Measurements from ENCODE around the gene SLC31A2.
"Not testable (repeated sequence)": the region's sequence is repeated elsewhere in the genome, so short reads cannot be mapped to it uniquely, and the experiment has no call there.

Gene SLC31A2

GRCh38 chr9:113137196-113138168 lies 13.3 kb upstream of the SLC31A2 start:
- H3K9me3 ChIP-seq (ENCODE audit: control insufficient read depth in 1 of 2, low read length in 2 of 2) = no peaks in the 10 kb centered on the region
- H3K27me3 ChIP-seq (ENCODE audit: low read depth, low read length) = no peaks in the 10 kb centered on the region
- no peaks in the 10 kb centered on the region for H3K36me3 ChIP-seq (ENCODE audit: control insufficient read depth in 1 of 2, insufficient read depth in 2 of 2, low read length in 2 of 2)
- no peaks in the 10 kb centered on the region for H3K4me1 ChIP-seq (ENCODE audit: control insufficient read depth in 1 of 2, insufficient read depth in 2 of 2, low read length in 2 of 2)
- H3K27ac ChIP-seq (ENCODE audit: low read length) = no peak overlapping the region
- no peak overlapping the region for H3K4me3 ChIP-seq (ENCODE audit: low read depth in 1 of 2, low read length in 2 of 2)

- Histone ChIP-seq H3K4me1 (ENCODE audit: control insufficient read depth in 1 of 2, insufficient read depth in 2 of 2, low read length in 2 of 2) (no peaks in the 10 kb centered on the region), H3K9me3 (ENCODE audit: control insufficient read depth in 1 of 2, low read length in 2 of 2) (no peaks in the 10 kb centered on the region), H3K36me3 (ENCODE audit: control insufficient read depth in 1 of 2, insufficient read depth in 2 of 2, low read length in 2 of 2) (no peaks in the 10 kb centered on the region), H3K27ac (ENCODE audit: low read length) (no peak overlapping the region), H3K4me3 (ENCODE audit: low read depth in 1 of 2, low read length in 2 of 2) (no peak overlapping the region), H3K27me3 (ENCODE audit: low read depth, low read length) (no peaks in the 10 kb centered on the region)
Measured at GRCh38 chr9:113138760-113139159, 12.0 kb upstream of the SLC31A2 start.

GRCh38 chr9:113139225-113139829 lies 11.5 kb upstream of the SLC31A2 start:
- H3K4me3 ChIP-seq (ENCODE audit: low read depth in 1 of 2, low read length in 2 of 2) = no peak overlapping the region
- no peaks in the 10 kb centered on the region for H3K27me3 ChIP-seq (ENCODE audit: low read depth, low read length)
- no peaks in the 10 kb centered on the region for H3K9me3 ChIP-seq (ENCODE audit: control insufficient read depth in 1 of 2, low read length in 2 of 2)
- H3K27ac ChIP-seq (ENCODE audit: low read length) = no peak overlapping the region
- no peaks in the 10 kb centered on the region for H3K36me3 ChIP-seq (ENCODE audit: control insufficient read depth in 1 of 2, insufficient read depth in 2 of 2, low read length in 2 of 2)
- H3K4me1 ChIP-seq (ENCODE audit: control insufficient read depth in 1 of 2, insufficient read depth in 2 of 2, low read length in 2 of 2) = no peaks in the 10 kb centered on the region

- no peaks in the 10 kb centered on the region for H3K27me3 ChIP-seq (ENCODE audit: low read depth, low read length)
- H3K4me1 ChIP-seq (ENCODE audit: control insufficient read depth in 1 of 2, insufficient read depth in 2 of 2, low read length in 2 of 2) = no peaks in the 10 kb centered on the region
- H3K27ac ChIP-seq (ENCODE audit: low read length) = no peak overlapping the region
- H3K9me3 ChIP-seq (ENCODE audit: control insufficient read depth in 1 of 2, low read length in 2 of 2) = no peaks in the 10 kb centered on the region
- no peak overlapping the region for H3K4me3 ChIP-seq (ENCODE audit: low read depth in 1 of 2, low read length in 2 of 2)
- no peaks in the 10 kb centered on the region for H3K36me3 ChIP-seq (ENCODE audit: control insufficient read depth in 1 of 2, insufficient read depth in 2 of 2, low read length in 2 of 2)
Measured at GRCh38 chr9:113139953-113140352, 10.9 kb upstream of the SLC31A2 start.

- H3K27me3 ChIP-seq (ENCODE audit: low read depth, low read length); H3K4me1 ChIP-seq (ENCODE audit: control insufficient read depth in 1 of 2, insufficient read depth in 2 of 2, low read length in 2 of 2); H3K27ac ChIP-seq (ENCODE audit: low read length); H3K4me3 ChIP-seq (ENCODE audit: low read depth in 1 of 2, low read length in 2 of 2); H3K36me3 ChIP-seq (ENCODE audit: control insufficient read depth in 1 of 2, insufficient read depth in 2 of 2, low read length in 2 of 2); H3K9me3 ChIP-seq (ENCODE audit: control insufficient read depth in 1 of 2, low read length in 2 of 2): not testable (repeated sequence)
Measured at GRCh38 chr9:113140896-113141295, 9.9 kb upstream of the SLC31A2 start.

- H3K36me3 ChIP-seq (ENCODE audit: control insufficient read depth in 1 of 2, insufficient read depth in 2 of 2, low read length in 2 of 2) = no peaks in the 10 kb centered on the region
- H3K4me1 ChIP-seq (ENCODE audit: control insufficient read depth in 1 of 2, insufficient read depth in 2 of 2, low read length in 2 of 2) = no peaks in the 10 kb centered on the region
- H3K27me3 ChIP-seq (ENCODE audit: low read depth, low read length) = no peaks in the 10 kb centered on the region
- no peaks in the 10 kb centered on the region for H3K9me3 ChIP-seq (ENCODE audit: control insufficient read depth in 1 of 2, low read length in 2 of 2)
- H3K4me3 ChIP-seq (ENCODE audit: low read depth in 1 of 2, low read length in 2 of 2) = no peak overlapping the region
- H3K27ac ChIP-seq (ENCODE audit: low read length) = no peak overlapping the region
Measured at GRCh38 chr9:113143432-113144227, 7.2 kb upstream of the SLC31A2 start.

GRCh38 chr9:113148372-113148705 lies 2.5 kb upstream of the SLC31A2 start:
- no peaks in the 10 kb centered on the region for H3K4me1 ChIP-seq (ENCODE audit: control insufficient read depth in 1 of 2, insufficient read depth in 2 of 2, low read length in 2 of 2)
- H3K27ac ChIP-seq (ENCODE audit: low read length) = no peak overlapping the region
- no peak overlapping the region for H3K4me3 ChIP-seq (ENCODE audit: low read depth in 1 of 2, low read length in 2 of 2)
- H3K36me3 ChIP-seq (ENCODE audit: control insufficient read depth in 1 of 2, insufficient read depth in 2 of 2, low read length in 2 of 2) = no peaks in the 10 kb centered on the region
- H3K9me3 ChIP-seq (ENCODE audit: control insufficient read depth in 1 of 2, low read length in 2 of 2) = no peaks in the 10 kb centered on the region
- H3K27me3 ChIP-seq (ENCODE audit: low read depth, low read length) = no peaks in the 10 kb centered on the region

- Histone ChIP-seq H3K27me3 (ENCODE audit: low read depth, low read length) (no peaks in the 10 kb centered on the region), H3K27ac (ENCODE audit: low read length) (no peak overlapping the region), H3K9me3 (ENCODE audit: control insufficient read depth in 1 of 2, low read length in 2 of 2) (no peaks in the 10 kb centered on the region), H3K4me3 (ENCODE audit: low read depth in 1 of 2, low read length in 2 of 2) (no peak overlapping the region), H3K36me3 (ENCODE audit: control insufficient read depth in 1 of 2, insufficient read depth in 2 of 2, low read length in 2 of 2) (no peaks in the 10 kb centered on the region), H3K4me1 (ENCODE audit: control insufficient read depth in 1 of 2, insufficient read depth in 2 of 2, low read length in 2 of 2) (no peaks in the 10 kb centered on the region)
Measured at GRCh38 chr9:113148781-113149510, 1.9 kb upstream of the SLC31A2 start.

GRCh38 chr9:113149561-113149960 lies 1.2 kb upstream of the SLC31A2 start:
- not testable (repeated sequence) for H3K4me1 ChIP-seq (ENCODE audit: control insufficient read depth in 1 of 2, insufficient read depth in 2 of 2, low read length in 2 of 2); H3K27me3 ChIP-seq (ENCODE audit: low read depth, low read length); H3K36me3 ChIP-seq (ENCODE audit: control insufficient read depth in 1 of 2, insufficient read depth in 2 of 2, low read length in 2 of 2); H3K4me3 ChIP-seq (ENCODE audit: low read depth in 1 of 2, low read length in 2 of 2); H3K27ac ChIP-seq (ENCODE audit: low read length); H3K9me3 ChIP-seq (ENCODE audit: control insufficient read depth in 1 of 2, low read length in 2 of 2)

- no peaks in the 10 kb centered on the region for H3K27me3 ChIP-seq (ENCODE audit: low read depth, low read length)
- no peaks in the 10 kb centered on the region for H3K4me1 ChIP-seq (ENCODE audit: control insufficient read depth in 1 of 2, insufficient read depth in 2 of 2, low read length in 2 of 2)
- H3K36me3 ChIP-seq (ENCODE audit: control insufficient read depth in 1 of 2, insufficient read depth in 2 of 2, low read length in 2 of 2) = no peaks in the 10 kb centered on the region
- peak overlapping the region; percentile 62 for H3K27ac ChIP-seq (ENCODE audit: low read length)
- peak overlapping the region; percentile 72 to 89 for H3K4me3 ChIP-seq (ENCODE audit: low read depth in 1 of 2, low read length in 2 of 2)
- no peaks in the 10 kb centered on the region for H3K9me3 ChIP-seq (ENCODE audit: control insufficient read depth in 1 of 2, low read length in 2 of 2)
Measured at GRCh38 chr9:113151696-113152630, 1.2 kb downstream of the SLC31A2 start.

All from muscle layer of duodenum (tissue), 2 donors.